Lower lobe of right lung (tissue), 2 donors: ENCODE measurements around the gene EIF2AK2. TPM values are rescaled to one million over a fixed set of nuclear protein-coding genes. Genes with fewer than 3 reads are reported as not detected.

Experiments used
- ATAC-seq, 2 donors: fragments of 200-7000 bp; cut with Tn5 transposase; one replicate each; pipeline ENCODE4 v1.9.1; 2020 to 2022; ENCODE audit warnings: mild to moderate bottlenecking in 2 of 2, moderate library complexity in 2 of 2
- DNase-seq: peaks from one replicate; pipeline ENCODE4 v3.0.0-alpha.2; 2020
- H3K27ac ChIP-seq: fragments of 200-600 bp; one replicate; pipeline ENCODE4 v1.8.0; 2022
- H3K27me3 ChIP-seq: fragments of 200-600 bp; one replicate; pipeline ENCODE4 v1.8.0; 2022; ENCODE audit warnings: low read depth
- H3K36me3 ChIP-seq: fragments of 200-600 bp; one replicate; pipeline ENCODE4 v1.8.0; 2022; ENCODE audit warnings: mild to moderate bottlenecking
- H3K4me1 ChIP-seq: fragments of 200-600 bp; one replicate; pipeline ENCODE4 v1.8.0; 2022
- H3K4me3 ChIP-seq: fragments of 200-600 bp; one replicate; pipeline ENCODE4 v1.8.0; 2022; ENCODE audit warnings: mild to moderate bottlenecking
- H3K9me3 ChIP-seq: fragments of 200-600 bp; one replicate; pipeline ENCODE4 v1.8.0; 2022
- intact Hi-C: fragments of 100-400 bp; cut with DNase I; formaldehyde crosslinking; loops from one replicate; pipeline ENCODE4 v1.11.0; 2022
- total RNA-seq: library from RNA; stranded (reverse); fragmentation: NEBNext Ultra II Directional; extraction: Animal tissue kit (Norgen Biotek cat#: 25700); gene quantifications from one replicate; pipeline ENCODE4 v1.2.1, GENCODE V29; 2021
- TF ChIP-seq, protein P1 (sequence below): fragments of 200-600 bp; IDR thresholded peaks from one replicate; pipeline ENCODE4 v1.8.0; 2022; ENCODE audit warnings: antibody characterized with exemption, mild to moderate bottlenecking
- donor health status: DM: no; HTN: yes; CAD: no; lungs with severe emphysema.

EIF2AK2 gene
- total RNA-seq, 1 donor from 2014 or later = 69.2 TPM

DNA sequence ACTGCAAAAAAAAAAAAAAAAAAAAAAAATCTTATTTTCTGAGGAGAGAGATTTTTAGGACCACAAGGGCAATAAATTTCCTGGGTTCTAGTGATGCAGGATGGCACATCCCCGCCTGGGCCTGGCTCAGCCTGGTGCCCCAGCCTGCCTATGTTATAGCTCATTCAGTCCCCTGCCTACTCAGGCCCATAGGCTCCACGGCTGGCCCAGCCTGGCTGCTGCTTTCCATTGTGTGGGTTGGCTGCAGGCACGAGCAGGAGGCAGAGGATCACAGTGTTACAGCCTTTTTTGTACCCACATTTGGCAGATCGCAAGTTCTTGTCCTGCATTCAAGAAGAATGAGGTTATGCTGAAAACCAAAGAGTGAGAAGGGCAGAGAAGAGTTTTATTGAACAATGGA is 34.5 kb upstream of the EIF2AK2 start:
- Histone ChIP-seq H3K9me3 (no peaks in the 10 kb centered on the region), H3K36me3 (no peaks in the 10 kb centered on the region), H3K4me3 (no peak overlapping the region), H3K27me3 (no peaks in the 10 kb centered on the region), H3K27ac (no peak overlapping the region), H3K4me1 (no peaks in the 10 kb centered on the region)
- intact Hi-C loops = no loop called here
- ATAC-seq (no peak), DNase-seq (no peak)
- TF ChIP-seq, protein P1, sequence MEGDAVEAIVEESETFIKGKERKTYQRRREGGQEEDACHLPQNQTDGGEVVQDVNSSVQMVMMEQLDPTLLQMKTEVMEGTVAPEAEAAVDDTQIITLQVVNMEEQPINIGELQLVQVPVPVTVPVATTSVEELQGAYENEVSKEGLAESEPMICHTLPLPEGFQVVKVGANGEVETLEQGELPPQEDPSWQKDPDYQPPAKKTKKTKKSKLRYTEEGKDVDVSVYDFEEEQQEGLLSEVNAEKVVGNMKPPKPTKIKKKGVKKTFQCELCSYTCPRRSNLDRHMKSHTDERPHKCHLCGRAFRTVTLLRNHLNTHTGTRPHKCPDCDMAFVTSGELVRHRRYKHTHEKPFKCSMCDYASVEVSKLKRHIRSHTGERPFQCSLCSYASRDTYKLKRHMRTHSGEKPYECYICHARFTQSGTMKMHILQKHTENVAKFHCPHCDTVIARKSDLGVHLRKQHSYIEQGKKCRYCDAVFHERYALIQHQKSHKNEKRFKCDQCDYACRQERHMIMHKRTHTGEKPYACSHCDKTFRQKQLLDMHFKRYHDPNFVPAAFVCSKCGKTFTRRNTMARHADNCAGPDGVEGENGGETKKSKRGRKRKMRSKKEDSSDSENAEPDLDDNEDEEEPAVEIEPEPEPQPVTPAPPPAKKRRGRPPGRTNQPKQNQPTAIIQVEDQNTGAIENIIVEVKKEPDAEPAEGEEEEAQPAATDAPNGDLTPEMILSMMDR = no peak

DNA sequence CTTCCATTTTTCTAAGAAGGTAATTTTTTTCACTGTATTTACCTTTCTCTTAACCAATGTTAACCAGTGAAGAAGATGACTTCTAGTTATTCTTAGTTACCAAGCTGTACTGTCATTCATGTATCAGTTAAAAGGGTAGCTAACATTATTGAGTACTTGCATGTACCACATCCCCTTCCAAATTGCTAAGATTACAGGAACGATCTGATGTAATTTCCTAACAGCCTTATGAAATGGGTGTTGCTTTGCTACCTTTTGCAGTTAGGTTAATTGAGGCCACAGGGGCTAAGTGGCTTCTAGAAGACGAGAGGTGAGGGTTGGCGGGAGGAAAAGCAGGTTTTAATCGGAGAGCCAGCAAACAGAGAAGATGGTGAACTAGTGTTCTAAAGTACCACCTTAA is 33.5 kb upstream of the EIF2AK2 start:
- no peak for DNase-seq

DNA sequence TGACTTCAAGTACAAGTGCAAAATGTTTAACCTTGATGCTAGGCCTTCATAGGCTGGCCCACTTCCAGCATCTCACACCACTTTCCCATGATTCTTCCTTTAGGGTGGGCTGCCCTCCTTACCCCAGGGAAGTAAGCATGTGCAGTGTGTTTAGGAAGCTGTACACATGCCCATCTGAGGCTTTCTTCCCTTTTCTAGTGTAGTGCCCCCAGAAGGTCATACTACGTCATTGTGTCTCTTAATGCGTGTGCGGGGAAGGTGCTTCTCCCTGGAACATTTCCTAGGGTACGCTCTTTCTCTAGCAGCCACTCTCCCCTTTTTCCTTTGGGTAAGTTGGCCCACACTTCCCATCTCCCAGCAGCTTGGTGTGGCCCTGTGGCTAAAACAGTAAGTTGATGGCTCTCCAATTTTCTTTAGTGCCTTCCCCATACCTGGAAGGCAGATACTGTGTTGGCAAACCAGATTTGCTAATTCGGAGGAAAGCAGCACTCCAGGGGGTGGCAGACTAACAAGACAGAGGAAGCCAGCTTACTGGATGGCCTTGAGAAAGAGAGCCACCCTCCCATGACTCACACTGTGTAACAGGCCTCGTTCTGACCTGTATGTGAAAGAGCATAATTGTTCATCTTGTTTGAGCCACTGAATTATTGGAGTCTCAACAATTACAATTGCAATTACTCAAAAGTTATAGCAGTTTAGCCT is 32.8 kb upstream of the EIF2AK2 start:
- H3K27ac ChIP-seq = no peak overlapping the region
- ATAC-seq = peak; percentile 72 to 79

More for the DNA sequence above, 33.5 kb upstream of the EIF2AK2 start:
- H3K27me3 ChIP-seq = no peaks in the 10 kb centered on the region
- TF ChIP-seq, protein P1 = no peak
- H3K36me3 ChIP-seq = no peaks in the 10 kb centered on the region
- no peak for ATAC-seq
- intact Hi-C loops = no loop called here
- no peaks in the 10 kb centered on the region for H3K9me3 ChIP-seq
- H3K27ac ChIP-seq = no peak overlapping the region
- no peak overlapping the region for H3K4me3 ChIP-seq
- H3K4me1 ChIP-seq = no peaks in the 10 kb centered on the region

DNA sequence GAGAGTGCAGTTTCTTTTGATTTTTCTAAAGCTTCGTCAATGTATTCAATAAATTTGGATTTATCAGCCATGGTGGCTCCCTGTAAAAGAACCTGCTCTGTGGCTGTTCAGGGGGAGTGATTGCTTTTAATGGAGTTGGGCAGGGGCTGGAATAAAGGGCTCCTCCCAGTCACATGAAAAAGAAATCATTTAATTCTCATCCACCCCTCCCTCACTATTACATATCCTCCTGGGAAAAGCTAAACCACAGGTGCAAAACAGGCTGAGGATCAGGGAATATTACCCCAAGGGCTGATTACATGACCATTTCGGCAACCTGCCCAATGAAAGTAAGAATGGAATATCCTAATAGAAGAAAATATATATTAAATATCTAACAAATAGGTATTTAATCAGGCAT is 31.8 kb upstream of the EIF2AK2 start, which contains the start of gene SULT6B1:
SULT6B1 (minus strand) TSS at position 101 of the 400 bp plus-strand sequence; CDS start at position 71, 30 bp downstream.
- Histone ChIP-seq H3K27ac (no peak within 1 kb of the TSS), H3K9me3 (no peaks in the 10 kb centered on the region), H3K36me3 (no peaks in the 10 kb centered on the region), H3K4me1 (no peaks in the 10 kb centered on the region), H3K4me3 (no peak within 1 kb of the TSS), H3K27me3 (peaks cover 6% of the 10 kb centered on the region)
- DNase-seq (no peak), ATAC-seq (no peak)
- TF ChIP-seq, protein P1 = no peak
- intact Hi-C loops = no loop called here

More for the DNA sequence above, 32.8 kb upstream of the EIF2AK2 start:
- Histone ChIP-seq H3K4me3 (no peak overlapping the region), H3K9me3 (no peaks in the 10 kb centered on the region), H3K27me3 (peaks cover 2% of the 10 kb centered on the region), H3K36me3 (no peaks in the 10 kb centered on the region), H3K4me1 (no peaks in the 10 kb centered on the region)
- intact Hi-C loops = no loop called here
- no peak for DNase-seq
- TF ChIP-seq, protein P1 = no peak

DNA sequence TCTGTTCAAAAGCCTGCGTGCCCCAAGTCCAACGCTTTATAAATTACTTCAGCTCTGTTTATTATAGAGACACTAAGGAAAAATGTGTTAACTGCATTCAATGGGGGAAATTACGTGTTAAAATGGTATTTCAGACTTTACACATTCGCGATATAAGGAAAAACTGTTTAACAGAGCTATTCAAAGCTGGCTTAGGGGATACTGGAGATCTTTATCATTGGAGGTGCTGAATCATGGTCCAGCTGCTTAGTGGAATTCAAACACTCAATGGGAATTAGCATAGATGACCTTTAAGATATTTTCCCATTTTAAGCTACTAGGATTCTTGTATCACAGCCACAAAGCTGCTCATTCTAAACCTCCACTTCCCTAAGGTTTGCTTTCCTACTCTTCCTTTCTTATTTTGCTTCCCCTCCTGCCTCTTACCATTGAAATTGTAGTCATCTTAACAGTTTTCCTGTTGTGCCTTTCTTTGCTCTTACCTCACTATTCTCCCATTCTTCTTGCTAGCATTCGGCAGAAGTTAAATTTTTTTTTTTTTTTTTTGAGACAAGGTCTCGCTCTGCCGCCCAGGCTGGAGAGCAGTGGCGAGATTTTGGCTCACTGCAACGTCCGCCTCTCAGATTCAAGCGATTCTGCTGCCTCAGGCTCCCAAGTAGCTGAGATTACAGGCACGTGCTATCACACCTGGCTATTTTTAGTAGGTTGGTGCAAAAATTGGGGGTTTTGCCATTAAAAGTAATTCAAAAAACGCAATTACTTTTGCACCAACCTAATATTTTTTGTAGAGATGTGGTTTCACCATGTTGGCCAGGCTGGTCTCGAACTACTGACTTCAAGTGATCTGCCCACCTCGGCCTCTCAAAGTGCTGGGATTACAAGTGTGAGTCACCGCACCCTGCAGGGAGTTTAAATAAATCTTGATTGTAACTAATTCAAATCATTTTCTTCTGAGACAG is 25.2 kb upstream of the EIF2AK2 start:
- H3K27me3 ChIP-seq = peaks cover 6% of the 10 kb centered on the region
- DNase-seq = no peak
- H3K4me1 ChIP-seq = no peaks in the 10 kb centered on the region
- no peak overlapping the region for H3K27ac ChIP-seq
- intact Hi-C loops = no loop called here
- H3K9me3 ChIP-seq = no peaks in the 10 kb centered on the region
- ATAC-seq = no peak
- TF ChIP-seq, protein P1 = no peak
- no peak overlapping the region for H3K4me3 ChIP-seq
- H3K36me3 ChIP-seq = no peaks in the 10 kb centered on the region
